B cell (primary cell): ENCODE measurements around the gene LAMA2. TPM values are rescaled to one million over a fixed set of nuclear protein-coding genes. Genes with fewer than 3 reads are reported as not detected.

Source experiments
- ATAC-seq: fragments of 200-7000 bp; cut with Tn5 transposase; one replicate; pipeline ENCODE4 v1.10.0; 2021; ENCODE audit warnings: low read depth, mild to moderate bottlenecking, moderate number of reproducible peaks, moderate library complexity
- CTCF ChIA-PET: fragments of 350-600 bp; sonication (Branson Sonifier 250); formaldehyde crosslinking; loops from one replicate; lab custom pipeline; 2021; ENCODE audit warnings: antibody characterized with exemption, inconsistent platforms; lab: Charles Lee
- POLR2A ChIA-PET: fragments of 350-600 bp; sonication (Branson Sonifier 250); formaldehyde crosslinking; loops from one replicate; lab custom pipeline; 2021; ENCODE audit warnings: antibody characterized with exemption; lab: Charles Lee
- DNase-seq: peaks from one replicate; pipeline ENCODE4 v3.0.0; 2013
- H2AFZ ChIP-seq: 2 replicates; pipeline ENCODE4 v1.6.1; 2012; ENCODE audit warnings: mild to moderate bottlenecking, low read depth, low read length; ENCODE audit not compliant: insufficient read depth, poor library complexity, severe bottlenecking
- H3K27ac ChIP-seq, 2 donors: 1 replicate in 1 of 2; 2 replicates in 1 of 2; pipeline ENCODE4 v1.5.1; 2012 to 2013; ENCODE audit warnings: low read length in 2 of 2, mild to moderate bottlenecking in 2 of 2, moderate library complexity in 1 of 2
- H3K27me3 ChIP-seq, 4 experiments: fragments of 200-600 bp in 1 of 4; sonication (generic) in 1 of 4; replicated peaks in 1 of 4; 1 replicate in 2 of 4; 2 replicates in 2 of 4; pipeline versions ENCODE4 v1.6.1 to v1.7.0; 2013 to 2016; ENCODE audit warnings: low read length in 3 of 4, mild to moderate bottlenecking in 2 of 4, mixed read lengths in 1 of 4, moderate library complexity in 1 of 4; ENCODE audit not compliant: insufficient read depth in 4 of 4, control insufficient read depth in 3 of 4; ENCODE audit errors: control extremely low read depth in 1 of 4
- H3K36me3 ChIP-seq, 2 experiments: replicated peaks in 1 of 2; 1 replicate in 1 of 2; 2 replicates in 1 of 2; pipeline versions ENCODE4 v1.6.1 to v1.7.1; 2013; ENCODE audit warnings: low read length in 1 of 2; ENCODE audit not compliant: insufficient read depth in 2 of 2, control insufficient read depth in 1 of 2; ENCODE audit errors: control extremely low read depth in 1 of 2, extremely low read depth in 1 of 2
- H3K4me1 ChIP-seq, 2 donors: fragments of 200-600 bp in 1 of 2; sonication (generic) in 1 of 2; 1 replicate in 1 of 2; 2 replicates in 1 of 2; pipeline versions ENCODE4 v1.5.1 to v1.6.1; 2013 to 2017; ENCODE audit warnings: low read length in 2 of 2; ENCODE audit not compliant: control insufficient read depth in 2 of 2, insufficient read depth in 2 of 2
- H3K4me2 ChIP-seq: replicated peaks from 2 replicates; pipeline ENCODE3; 2012; ENCODE audit warnings: mild to moderate bottlenecking, low read depth, low read length; ENCODE audit not compliant: poor library complexity, severe bottlenecking
- H3K4me3 ChIP-seq, 5 experiments: fragments of 200-600 bp in 1 of 5; sonication (generic) in 1 of 5; 1 replicate in 3 of 5; 2 replicates in 2 of 5; pipeline versions ENCODE4 v1.5.1 to v1.7.0; 2011 to 2016; ENCODE audit warnings: low read length in 4 of 5, mild to moderate bottlenecking in 4 of 5, low read depth in 2 of 5, control low read depth in 1 of 5, moderate library complexity in 1 of 5; ENCODE audit not compliant: insufficient read depth in 1 of 5; ENCODE audit errors: control extremely low read depth in 1 of 5, extremely low read depth in 1 of 5
- H3K79me2 ChIP-seq: fragments of 200-600 bp; sonication (generic); one replicate; pipeline ENCODE4 v1.6.0; 2016; ENCODE audit warnings: low read length; ENCODE audit not compliant: control insufficient read depth, insufficient read depth
- H3K9ac ChIP-seq: fragments of 200-600 bp; sonication (generic); 2 replicates; pipeline ENCODE4 v1.6.1; 2017; ENCODE audit warnings: mild to moderate bottlenecking, low read length, moderate library complexity
- H3K9me3 ChIP-seq, 3 donors: one replicate each; pipeline versions ENCODE4 v1.6.1 to v1.7.1; 2013; ENCODE audit warnings: low read length in 2 of 3; ENCODE audit not compliant: control insufficient read depth in 2 of 3, insufficient read depth in 1 of 3; ENCODE audit errors: control extremely low read depth in 1 of 3
- H4K20me1 ChIP-seq: 2 replicates; pipeline ENCODE4 v1.6.0; 2012; ENCODE audit warnings: mild to moderate bottlenecking, low read length; ENCODE audit not compliant: insufficient read depth, control insufficient read depth, poor library complexity, severe bottlenecking
- H3K27ac Mint-ChIP-seq: one replicate; pipeline ENCODE4 v1.8.0; 2021; ENCODE audit warnings: mixed read lengths
- H3K27me3 Mint-ChIP-seq: one replicate; pipeline ENCODE4 v1.8.0; 2021; ENCODE audit warnings: mixed read lengths
- H3K4me1 Mint-ChIP-seq: one replicate; pipeline ENCODE4 v1.8.0; 2021; ENCODE audit warnings: mixed read lengths
- H3K4me3 Mint-ChIP-seq: one replicate; pipeline ENCODE4 v1.8.0; 2021; ENCODE audit warnings: mixed read lengths
- H3K9me3 Mint-ChIP-seq: one replicate; pipeline ENCODE4 v1.8.0; 2022; ENCODE audit warnings: mixed read lengths; ENCODE audit not compliant: insufficient read depth
- CTCF ChIP-seq: fragments of 200-600 bp; IDR thresholded peaks from one replicate; pipeline ENCODE4 v1.8.0; 2022; ENCODE audit warnings: antibody characterized with exemption, mild to moderate bottlenecking
- EZH2 ChIP-seq: IDR thresholded peaks from 2 replicates; pipeline ENCODE4 v1.6.1; 2012; ENCODE audit warnings: borderline replicate concordance, low read depth, mild to moderate bottlenecking, moderate library complexity, low read length; ENCODE audit not compliant: insufficient read depth, poor library complexity, severe bottlenecking
- WGBS: methylation state at CpG from one replicate; pipeline ENCODE4 v1.1.5; 2013; ENCODE audit warnings: missing lambda C conversion rate; ENCODE audit not compliant: insufficient coverage; 5-methylcytosine and 5-hydroxymethylcytosine counted together
- intact Hi-C: fragments of 100-400 bp; cut with micrococcal nuclease; formaldehyde crosslinking; loops from one replicate; pipeline ENCODE4 v1.10.0; 2022
- polyA plus RNA-seq: library from polyadenylated mRNA; depleted of rRNA; stranded (reverse); fragments of >200 nt; gene quantifications from 2 replicates; pipeline ENCODE4 v1.2.3, GENCODE V29; 2012
- total RNA-seq, 2 donors: library from RNA; stranded (reverse); fragments of 120-200 nt in 1 of 2; gene quantifications; 1 replicate in 1 of 2; 2 replicates in 1 of 2; pipeline versions ENCODE4 v1.2.3 to v1.2.4, GENCODE V29; 2013 to 2022

Gene LAMA2
- total and polyA plus RNA-seq, 2 donors (not counting 1 experiment from before 2014, with no cell fraction given) = 0.16 TPM; not detected in 1

GRCh38 chr6:129368970-129369369, 486.0 kb downstream of the LAMA2 start:
- TF ChIP-seq EZH2 (no peak), CTCF (no peak)
- H4K20me1 ChIP-seq = no peaks in the 10 kb centered on the region
- no peak overlapping the region for H3K4me3 ChIP-seq
- DNase-seq = no peak
- ChIA-PET CTCF (interaction anchor here (1.7 to 2.2 kb wide), 2 partner anchors 34 to 643 kb away, joined by 4 to 10 read pairs; no protein-coding TSS in a partner anchor), POLR2A (no interaction called here)
- ATAC-seq = no peak
- H3K27me3 ChIP-seq = no peaks in the 10 kb centered on the region
- H3K36me3 ChIP-seq = no peaks in the 10 kb centered on the region
- no peaks in the 10 kb centered on the region for H3K4me1 Mint-ChIP-seq
- H3K9me3 Mint-ChIP-seq = no peaks in the 10 kb centered on the region
- no peak overlapping the region for H3K4me3 Mint-ChIP-seq
- intact Hi-C loops = loop anchor here (10.0 kb wide), 1 partner anchor 114 kb away; no protein-coding TSS in a partner anchor
- no peak overlapping the region for H3K27ac ChIP-seq
- H2AFZ ChIP-seq = no peak overlapping the region
- H3K27me3 Mint-ChIP-seq = peaks cover 10% of the 10 kb centered on the region
- no peak overlapping the region for H3K4me2 ChIP-seq
- no peaks in the 10 kb centered on the region for H3K4me1 ChIP-seq
- WGBS = no CpG with 5 or more reads among the region's 2 CpGs
- H3K9me3 ChIP-seq = no peaks in the 10 kb centered on the region
- no peaks in the 10 kb centered on the region for H3K79me2 ChIP-seq
- no peak overlapping the region for H3K27ac Mint-ChIP-seq
- H3K9ac ChIP-seq = no peak overlapping the region

GRCh38 chr6:129369737-129370136, 486.8 kb downstream of the LAMA2 start:
- no peak overlapping the region for H3K27ac Mint-ChIP-seq
- H3K9me3 Mint-ChIP-seq = no peaks in the 10 kb centered on the region
- H3K4me1 Mint-ChIP-seq = no peaks in the 10 kb centered on the region
- DNase-seq (no peak), ATAC-seq (no peak)
- H3K27me3 Mint-ChIP-seq = peaks cover 10% of the 10 kb centered on the region
- H3K79me2 ChIP-seq = no peaks in the 10 kb centered on the region
- TF ChIP-seq EZH2 (no peak), CTCF (no peak)
- no peaks in the 10 kb centered on the region for H3K36me3 ChIP-seq
- no peak overlapping the region for H2AFZ ChIP-seq
- no peaks in the 10 kb centered on the region for H4K20me1 ChIP-seq
- no peaks in the 10 kb centered on the region for H3K4me1 ChIP-seq
- H3K4me2 ChIP-seq = no peak overlapping the region
- WGBS = 96% methylated on average over 4 of the region's 5 CpGs
- H3K4me3 ChIP-seq = no peak overlapping the region
- no peak overlapping the region for H3K4me3 Mint-ChIP-seq
- ChIA-PET POLR2A (no interaction called here), CTCF (interaction anchor here (1.0 to 2.2 kb wide), 9 partner anchors 10 to 1633 kb away, joined by 3 to 10 read pairs (median 4); no protein-coding TSS in a partner anchor)
- H3K27ac ChIP-seq = no peak overlapping the region
- no peaks in the 10 kb centered on the region for H3K9me3 ChIP-seq
- intact Hi-C loops = loop anchor here (1.0 to 10.0 kb wide), 3 partner anchors 115 to 644 kb away; no protein-coding TSS in a partner anchor
- no peak overlapping the region for H3K9ac ChIP-seq
- no peaks in the 10 kb centered on the region for H3K27me3 ChIP-seq
